HG03159 (cell line): ENCODE data around the gene LIMS2.

Source experiments
- ATAC-seq: cut with Tn5 transposase; IDR thresholded peaks from one replicate; pipeline ENCODE4 v1.9.1; 2021; ENCODE audit warnings: mild to moderate bottlenecking, moderate library complexity; ENCODE audit not compliant: unreplicated experiment

Gene LIMS2, protein sequence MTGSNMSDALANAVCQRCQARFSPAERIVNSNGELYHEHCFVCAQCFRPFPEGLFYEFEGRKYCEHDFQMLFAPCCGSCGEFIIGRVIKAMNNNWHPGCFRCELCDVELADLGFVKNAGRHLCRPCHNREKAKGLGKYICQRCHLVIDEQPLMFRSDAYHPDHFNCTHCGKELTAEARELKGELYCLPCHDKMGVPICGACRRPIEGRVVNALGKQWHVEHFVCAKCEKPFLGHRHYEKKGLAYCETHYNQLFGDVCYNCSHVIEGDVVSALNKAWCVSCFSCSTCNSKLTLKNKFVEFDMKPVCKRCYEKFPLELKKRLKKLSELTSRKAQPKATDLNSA

DNA sequence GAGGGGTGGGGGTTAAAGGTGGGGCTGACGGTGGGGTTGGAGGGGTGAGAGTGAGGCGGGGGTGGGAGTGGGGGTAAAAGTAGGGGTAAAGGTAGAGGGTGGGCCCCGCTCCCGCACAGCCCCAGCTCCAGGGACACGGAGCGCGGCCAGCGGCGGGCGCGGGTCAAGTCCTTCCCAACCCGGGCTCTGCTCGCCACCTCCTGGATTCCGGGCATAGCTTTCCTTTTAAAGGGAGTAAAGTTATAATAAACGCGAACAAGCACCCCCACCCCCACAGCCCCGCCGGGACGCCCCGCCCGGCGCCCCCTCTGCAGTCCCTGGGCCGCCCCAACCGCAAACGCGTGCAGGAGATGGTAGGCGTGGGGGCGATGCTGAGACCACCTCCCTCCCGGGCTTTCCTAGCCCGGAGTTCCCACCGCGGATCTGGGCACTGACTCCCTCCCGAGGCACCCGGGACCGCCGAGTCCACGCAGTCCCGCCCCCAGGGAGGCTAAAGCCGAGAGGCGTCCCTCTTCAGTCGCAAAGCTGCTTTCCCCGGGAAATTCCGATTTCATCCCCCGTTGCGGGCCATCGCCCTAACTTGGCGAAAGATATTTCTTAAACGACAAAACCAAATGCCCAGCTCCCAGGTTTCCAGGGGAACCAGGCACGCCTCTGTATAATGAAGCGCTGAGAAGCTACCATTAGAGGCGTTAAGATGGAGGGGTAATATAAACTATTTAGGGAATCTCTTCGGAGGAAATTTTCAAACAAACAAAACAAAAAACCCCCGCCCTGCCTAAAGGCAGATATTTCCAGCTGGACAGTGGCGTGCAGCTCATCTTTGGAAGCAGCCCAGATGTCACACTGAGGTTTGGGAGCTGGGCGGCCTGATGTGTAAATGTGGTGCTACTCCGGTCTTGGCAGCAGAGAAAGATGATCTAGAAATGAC lies at the start of gene LIMS2:
Gene LIMS2, minus strand, starts transcription at position 200 of the 931 bp plus-strand sequence. CDS start 506 bp downstream, outside the sequence.
- no peak for ATAC-seq

DNA sequence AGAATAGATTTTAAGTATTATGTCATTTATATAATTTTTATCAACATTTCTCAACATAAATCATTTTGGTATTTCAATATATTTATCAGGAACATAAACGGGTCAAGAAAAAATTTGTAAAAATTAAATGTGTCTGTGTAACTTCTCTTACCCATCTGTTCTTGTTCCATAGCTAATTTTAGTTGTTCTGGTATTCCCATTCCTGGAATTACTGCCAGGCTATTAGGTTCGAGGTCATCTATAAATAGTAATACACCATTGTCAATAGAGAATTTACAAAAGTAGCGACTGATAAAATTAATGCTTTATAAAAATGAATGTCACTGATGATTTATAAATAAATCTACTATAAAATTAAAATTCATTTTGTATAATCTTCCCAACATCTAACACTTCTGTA lies 47.5 kb upstream of the LIMS2 start:
- ATAC-seq, result no peak

DNA sequence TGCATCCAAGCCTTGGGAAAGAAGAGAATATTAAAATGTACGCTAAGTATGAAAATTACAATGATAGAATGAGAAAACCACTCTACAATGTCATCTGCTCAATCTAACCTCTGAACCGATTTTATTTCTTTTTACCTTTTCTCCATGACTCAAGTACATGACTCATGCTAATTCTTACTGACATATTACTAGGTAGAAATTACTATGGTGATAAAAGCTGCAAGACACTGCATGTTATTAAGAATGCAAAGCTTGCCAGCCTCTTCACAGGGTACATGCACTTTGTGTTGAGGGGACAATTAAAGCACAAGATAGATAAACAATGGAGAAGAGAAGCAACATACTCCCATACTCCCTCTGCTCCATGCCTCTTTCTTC lies 46.6 kb upstream of the LIMS2 start:
- no peak for ATAC-seq

DNA sequence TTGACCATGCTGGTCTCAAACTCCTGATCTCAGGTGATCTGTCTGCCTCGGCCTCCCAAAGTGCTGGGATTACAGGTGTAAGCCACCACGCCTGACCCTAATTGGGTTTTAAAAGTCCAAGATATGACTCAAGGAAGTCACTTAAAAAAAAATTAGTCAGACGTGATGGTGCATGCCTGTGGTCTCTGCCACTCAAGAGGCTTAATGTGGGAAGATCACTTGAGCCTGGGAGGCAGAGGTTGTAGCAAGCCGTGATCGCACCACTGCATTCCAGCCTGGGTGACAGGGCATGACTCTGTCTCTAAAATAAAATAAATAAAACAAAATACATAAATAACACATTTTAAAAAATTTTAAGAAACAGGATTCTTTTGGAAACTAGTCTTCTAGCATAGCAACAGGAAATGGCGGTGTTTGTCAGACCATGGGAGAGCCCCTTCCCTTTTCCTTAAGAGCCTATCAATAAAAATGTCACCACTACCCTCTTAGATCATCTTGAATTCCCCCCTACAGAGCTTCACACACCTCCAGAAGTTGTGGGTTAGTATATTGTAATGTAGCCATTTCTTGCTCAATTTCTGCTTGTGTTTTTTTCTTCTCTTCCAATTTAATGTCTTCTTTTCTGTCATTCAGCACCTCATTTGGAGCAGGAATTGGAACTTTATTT lies 46.1 kb upstream of the LIMS2 start:
- no peak for ATAC-seq

DNA sequence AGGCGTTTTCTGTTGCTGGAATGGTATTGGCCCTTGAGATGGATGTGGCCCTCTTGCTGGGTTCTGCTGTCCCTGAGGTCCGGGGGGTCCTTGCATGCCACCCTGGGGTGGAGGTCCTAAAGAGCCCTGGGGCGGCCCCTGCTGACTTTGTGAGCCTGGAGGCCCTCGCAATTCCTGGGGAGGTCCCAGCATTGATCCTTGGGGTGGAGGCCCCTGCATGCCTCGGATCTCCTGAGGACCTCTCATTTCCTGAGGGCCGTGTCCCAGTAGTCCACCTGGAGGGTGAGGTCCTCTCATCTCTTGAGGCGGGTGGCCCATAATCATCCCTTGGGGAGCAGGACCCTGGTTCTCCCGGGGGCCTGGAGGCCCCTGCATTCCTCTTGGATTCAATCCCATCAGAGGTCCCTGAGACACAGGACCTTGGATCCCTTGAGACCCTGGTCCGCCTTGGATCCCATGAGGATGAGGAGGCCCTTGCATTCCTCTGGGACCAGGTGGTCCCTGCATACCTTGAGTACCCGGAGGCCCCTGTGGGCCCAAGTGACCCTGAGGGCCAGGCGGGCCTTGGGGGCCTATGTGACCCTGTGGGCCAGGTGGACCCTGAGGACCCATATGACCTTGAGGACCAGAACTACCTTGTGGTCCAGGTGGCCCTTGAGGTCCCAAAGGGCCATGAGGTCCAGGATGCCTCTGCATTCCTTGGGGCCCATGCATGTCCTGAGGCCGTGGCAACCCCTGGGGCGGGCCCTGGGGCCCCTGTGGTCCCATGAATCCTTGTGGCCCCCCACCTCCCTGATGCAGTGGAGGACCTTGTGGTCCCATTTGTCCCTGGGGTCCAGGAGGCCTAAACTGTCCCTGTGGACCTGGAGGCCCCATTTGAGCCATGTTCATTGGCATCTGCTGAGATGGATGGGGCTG lies 44.2 kb upstream of the LIMS2 start:
- ATAC-seq, result no peak

DNA sequence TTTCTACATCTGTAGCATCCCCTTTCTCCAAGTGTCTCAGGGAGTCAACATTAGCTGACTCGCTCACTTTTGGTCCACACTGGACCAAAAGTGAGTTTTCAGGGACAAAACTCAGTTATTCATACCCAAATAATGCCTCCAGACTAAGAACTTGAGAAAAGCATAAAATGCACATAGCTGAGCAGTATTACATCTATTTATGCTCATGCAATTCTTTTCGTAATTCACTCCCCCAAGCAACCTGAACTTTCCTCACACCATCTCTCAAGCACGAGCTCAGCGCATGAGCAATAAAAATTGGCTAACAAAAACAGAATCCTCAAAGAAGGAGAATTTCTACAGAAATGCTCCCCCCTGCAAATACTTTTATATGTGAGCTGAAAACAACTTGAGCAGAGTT lies 42.9 kb upstream of the LIMS2 start:
- ATAC-seq, result no peak

DNA sequence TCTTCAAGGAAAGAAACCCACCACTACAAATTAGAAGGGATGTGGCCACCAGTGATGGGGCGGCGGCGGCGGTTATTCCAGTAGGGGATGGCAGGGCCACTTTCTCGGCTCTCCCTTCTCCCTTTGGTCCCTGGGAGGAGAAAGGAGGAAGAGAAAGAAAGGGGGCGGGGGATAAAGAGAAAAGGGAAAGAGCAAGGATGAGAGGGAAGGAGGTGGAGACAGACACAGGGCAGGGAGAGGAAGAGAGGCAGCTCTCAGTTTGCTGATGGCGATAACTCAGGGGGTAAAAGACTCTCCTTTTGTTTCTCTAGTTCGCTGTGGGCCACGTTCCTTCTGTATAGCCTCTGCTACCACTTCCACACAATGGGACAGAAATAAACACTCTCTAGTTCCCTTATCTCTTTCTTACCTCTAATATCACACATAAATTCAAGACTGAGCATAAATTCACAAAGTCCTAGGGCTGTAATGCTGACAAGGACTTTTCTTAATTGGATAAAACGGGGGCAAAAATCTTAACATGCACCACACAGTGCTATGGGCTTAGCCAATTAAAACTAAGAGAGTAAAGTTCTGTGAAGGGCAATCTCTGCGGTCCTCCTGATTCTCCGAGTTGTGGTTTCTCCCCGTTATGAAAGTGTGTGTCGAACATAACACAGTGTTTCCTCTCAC lies 40.6 kb upstream of the LIMS2 start:
- no peak for ATAC-seq

DNA sequence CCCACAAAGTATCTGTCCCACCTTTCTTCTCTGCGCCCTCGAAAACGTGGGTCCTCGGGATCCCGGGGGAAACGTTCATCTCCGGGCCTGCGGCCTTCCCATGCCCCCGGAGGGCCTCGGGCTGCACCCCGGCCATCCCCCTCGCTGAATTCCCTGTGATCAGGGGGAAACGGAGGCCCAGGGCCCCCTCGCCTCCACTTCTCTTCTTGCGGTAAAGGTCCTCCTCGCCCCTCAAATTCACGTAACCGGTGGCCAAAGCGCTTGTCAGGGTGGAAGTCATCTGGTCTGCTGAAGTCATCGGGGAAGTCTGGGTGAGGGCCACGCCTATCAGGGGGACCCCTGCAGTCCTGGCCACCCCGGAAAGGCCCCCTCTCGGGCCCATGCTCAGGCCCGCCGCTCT lies 38.2 kb upstream of the LIMS2 start:
- no peak for ATAC-seq

DNA sequence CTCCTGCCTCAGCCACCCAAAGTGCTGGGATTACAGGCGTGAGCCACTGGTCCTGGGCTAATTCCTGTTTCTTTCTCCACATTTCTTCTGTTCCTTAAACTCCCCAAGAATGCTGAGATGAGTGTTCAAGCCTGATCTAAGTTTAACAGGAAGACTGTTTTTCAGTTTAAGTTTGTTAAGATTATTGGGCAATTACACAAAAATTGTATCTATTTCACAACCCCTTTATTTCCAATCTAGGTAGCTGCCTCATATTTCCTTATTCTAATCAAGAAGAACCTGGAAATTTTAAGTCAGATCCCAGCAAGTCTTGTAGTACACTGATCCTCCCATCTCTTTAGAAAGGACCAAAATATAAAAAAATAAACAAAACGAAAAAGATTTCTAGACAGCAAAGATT lies 37.7 kb upstream of the LIMS2 start:
- no peak for ATAC-seq

DNA sequence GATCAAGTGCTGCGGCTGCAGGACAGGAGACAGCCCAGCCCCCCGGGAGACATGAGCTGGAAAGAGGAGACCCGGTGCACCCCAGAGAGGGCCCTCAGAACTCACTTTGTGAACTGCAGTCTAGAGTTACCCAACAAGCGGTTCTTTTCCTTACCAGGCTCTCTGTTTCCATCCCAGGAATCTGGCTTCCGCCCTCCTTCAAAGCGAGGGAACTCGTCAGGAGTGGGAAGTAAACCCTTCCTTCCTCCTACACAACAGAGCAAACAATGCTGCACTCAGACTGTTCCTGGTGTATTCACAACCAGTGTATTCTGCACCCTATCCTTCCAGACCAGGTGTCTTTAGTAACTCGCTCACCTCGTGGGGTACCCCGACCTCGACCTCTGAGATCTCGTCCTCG lies 34.0 kb upstream of the LIMS2 start:
- ATAC-seq, result no peak

DNA sequence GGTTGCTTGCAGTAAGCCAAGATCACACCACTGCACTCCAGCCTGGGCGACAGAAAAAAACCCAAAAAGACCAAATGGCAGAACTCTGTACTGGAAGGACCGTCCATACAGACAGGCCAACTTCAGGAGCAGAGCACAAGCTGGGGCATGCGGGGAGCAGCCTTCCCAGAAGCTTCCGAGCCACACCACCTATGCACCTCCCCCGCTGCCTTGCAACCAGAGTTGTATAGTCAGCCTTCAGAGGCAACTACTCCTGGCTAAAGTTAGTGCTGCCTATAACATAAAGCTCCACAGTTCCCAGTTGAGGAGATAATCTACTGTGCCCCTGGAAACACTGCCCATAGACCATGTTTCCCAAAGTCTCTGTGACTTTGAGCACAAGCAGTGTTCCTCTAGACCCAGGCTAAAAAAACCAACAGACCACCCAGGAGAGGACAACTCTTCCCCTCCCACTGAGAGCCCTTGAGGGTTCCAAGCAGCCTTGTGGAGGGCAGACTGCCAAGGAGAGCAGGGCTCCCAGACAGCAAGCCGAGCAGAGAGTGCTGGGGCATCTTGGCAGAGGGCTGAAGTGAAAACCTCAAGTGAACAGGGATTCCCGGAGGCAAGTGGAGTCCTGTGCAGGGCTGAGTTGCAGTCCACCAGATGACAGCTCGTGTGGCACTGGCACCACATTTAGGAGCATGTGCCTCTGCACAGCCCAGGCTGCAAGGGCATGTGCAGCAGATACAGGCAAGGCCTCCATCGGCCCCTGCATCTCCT lies 32.7 kb upstream of the LIMS2 start:
- no peak for ATAC-seq

DNA sequence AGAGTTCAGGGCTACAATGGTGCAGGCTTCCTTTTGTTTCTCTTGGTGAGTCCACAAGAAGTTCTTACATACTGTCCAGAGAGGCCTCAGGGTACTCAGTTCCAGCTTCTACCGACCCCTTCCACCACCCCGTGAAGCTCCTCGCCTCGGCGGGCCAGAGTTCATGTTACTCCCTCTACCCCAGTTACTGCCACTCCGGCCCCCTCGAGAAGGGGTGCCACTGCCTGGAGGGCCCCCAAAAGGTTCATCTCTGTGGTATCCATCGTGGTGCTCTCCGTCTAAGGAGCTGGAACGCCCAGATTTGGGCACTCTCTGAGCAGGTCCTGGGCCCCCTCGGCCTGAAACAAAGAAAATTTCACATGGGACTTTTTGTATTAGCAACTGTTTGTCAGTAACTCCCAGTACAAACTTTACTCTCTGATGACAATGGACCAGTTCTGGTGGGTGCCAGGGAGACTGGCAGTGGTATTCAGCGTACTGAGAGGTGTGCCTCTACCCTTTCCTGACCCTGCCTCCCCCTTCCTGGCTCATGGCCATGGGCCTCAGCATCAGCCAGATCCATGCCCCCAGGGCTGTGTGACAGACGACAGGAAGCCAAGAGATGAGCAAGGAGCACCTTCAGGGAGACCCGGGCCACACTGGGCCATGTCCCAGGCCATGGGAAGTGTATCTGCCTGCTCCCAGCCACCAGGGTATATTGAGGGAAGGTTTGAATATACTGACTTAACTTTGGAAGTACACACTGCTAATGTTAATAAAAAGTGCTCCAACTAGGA lies 31.1 kb upstream of the LIMS2 start:
- no peak for ATAC-seq

DNA sequence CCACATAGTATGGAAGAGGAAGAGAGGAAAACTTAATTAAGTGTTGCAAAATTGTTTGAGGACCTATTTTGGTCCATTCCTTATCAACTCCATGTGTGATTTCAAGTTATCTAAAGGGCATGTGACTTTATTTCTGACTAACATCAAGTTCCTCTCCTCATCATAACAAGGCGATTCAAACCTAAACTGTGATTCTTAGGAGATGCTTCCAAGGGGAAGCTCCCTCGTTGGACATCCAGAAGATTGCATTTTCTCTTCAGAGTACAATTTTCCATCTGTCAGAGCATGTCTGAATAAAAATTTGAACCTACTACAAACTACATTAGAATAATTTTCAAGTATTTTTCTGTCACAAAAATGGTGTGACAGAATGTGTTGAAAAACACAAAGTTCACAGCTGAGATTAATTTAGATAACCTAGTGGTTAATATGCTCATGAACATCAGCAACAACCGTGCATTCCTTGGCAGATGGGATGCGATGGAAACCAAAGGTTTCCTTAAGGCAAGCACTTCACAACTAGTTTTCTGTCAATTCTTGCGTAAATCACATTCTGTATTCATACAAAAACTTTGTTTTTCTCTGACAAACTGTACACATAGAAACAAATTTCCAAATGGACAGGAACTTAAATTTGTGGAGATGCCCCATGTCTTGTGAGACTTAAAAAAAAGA lies 30.2 kb upstream of the LIMS2 start:
- ATAC-seq, result no peak

DNA sequence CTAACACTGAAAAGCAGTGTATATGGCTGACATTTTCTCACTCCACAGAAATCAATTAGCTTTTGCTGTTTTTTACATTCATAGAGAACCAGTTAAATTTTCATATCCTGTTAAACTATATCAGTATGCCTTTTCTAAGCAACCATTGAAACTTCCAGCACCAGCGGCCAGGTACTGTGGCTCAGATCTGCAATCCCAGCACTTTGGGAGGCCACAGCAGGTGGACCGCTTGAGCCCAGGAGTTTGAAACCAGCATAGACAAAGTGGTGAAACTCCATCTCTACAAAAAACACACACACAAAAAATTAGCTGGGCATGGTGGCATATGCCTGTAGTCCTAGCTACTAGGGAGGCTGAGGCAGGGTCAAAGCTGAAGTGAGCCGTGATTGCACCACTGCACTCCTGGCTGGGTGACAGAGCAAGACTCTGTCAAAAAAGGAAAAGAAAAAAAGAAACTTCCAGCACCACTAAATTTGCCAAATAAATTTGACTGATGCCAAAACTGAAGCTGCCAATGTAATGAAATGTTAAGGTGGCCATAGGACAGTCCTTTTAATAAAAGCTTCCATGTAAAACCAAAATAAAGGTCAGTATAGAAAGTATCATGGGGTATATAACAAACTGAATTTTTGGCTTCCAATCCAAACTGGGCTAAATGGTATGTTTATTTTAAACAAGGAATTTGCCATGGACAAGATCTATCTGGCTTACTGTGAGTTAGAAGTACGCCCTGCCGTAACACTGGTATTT lies 29.5 kb upstream of the LIMS2 start:
- ATAC-seq, result no peak

DNA sequence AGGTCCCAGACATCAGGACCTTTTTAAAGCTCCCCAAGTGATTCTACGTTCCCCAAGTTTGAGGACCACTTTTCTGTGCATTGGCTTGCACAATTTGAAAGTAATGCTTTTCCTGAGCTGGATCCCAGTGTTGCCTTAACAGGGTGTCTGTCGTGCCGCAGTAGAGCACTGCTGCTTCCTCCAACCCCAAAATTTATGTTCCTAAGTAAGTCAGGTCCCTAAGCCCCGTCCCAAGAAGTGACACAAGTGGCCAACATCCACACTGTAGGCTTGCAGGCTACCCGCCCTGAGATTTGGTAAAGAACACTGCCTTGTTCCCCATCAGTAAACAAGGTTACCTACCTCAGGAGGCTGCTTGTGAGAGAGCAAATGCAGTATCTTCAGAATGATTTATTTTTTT lies 28.0 kb upstream of the LIMS2 start:
- ATAC-seq, result no peak

DNA sequence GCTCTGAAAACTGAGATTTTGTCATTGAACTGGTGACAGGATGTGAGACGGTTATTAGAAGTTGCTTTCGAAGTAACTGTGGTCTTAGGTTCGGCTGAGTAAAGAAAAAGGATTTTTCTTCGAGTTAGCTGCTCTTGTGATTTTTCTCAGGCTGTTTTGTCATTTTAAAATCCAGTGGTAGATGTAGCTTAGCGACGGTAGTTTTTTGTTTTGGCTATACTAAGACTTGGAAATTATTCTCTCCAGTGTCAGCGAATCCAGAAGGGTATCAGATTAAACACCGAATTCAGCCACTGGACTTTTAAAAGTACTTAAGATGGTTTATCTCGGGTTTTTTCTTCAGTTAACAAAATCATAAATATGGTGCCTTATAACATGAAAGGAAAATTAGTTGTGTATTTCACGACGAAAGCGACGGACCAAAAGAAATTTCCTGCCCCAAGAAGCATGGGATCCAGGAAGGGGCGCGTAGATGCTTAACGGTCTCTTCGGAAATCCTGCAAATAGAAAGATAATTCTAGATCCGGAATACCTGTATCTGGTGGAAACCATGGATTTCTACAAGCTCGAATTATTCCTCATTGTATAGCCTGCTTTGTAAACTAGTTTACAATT lies 27.2 kb upstream of the LIMS2 start:
- no peak for ATAC-seq
